Measurements from ENCODE around the gene AP5Z1.

The AP5Z1 gene

DNA sequence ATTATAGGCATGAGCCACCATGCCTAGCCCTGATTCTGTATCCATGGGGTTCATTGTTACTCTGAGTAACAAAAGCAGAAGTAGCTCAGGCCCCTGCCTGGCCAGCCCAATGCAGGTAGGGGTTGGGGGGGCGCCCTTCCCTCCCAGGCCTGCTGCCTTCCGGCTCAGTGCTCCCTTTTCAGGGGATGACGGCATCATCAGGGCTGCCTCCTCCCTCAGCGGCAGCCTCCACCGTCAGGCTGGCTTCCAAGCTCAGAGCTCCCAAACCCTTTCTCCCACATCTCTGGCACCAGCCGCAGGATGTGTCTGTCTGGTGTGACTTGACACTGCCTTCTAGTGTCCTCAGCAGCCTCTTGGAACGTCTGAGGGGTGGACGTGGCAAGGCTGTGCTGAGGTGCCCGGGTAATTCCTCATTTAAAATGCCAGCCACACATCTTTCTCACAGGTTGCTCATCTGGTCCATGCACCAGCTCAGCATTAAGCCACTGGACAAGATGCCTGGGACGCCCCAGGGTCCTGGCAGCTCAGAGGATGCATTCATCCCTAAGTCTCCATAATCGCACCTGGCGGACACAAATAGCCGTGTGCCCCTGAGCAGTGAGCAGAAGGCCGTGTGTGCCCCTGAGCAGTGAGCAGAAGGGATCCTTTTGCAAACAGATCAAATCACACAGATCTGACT, 48.2 kb downstream of the AP5Z1 start:
- no peak for DNase-seq

- DNase-seq: no peak
These were observed 48.8 kb downstream of the AP5Z1 start for GRCh38 chr7:4824120-4824775.

GRCh38 chr7:4825081-4825480, 49.7 kb downstream of the AP5Z1 start:
- no peak for DNase-seq

DNA sequence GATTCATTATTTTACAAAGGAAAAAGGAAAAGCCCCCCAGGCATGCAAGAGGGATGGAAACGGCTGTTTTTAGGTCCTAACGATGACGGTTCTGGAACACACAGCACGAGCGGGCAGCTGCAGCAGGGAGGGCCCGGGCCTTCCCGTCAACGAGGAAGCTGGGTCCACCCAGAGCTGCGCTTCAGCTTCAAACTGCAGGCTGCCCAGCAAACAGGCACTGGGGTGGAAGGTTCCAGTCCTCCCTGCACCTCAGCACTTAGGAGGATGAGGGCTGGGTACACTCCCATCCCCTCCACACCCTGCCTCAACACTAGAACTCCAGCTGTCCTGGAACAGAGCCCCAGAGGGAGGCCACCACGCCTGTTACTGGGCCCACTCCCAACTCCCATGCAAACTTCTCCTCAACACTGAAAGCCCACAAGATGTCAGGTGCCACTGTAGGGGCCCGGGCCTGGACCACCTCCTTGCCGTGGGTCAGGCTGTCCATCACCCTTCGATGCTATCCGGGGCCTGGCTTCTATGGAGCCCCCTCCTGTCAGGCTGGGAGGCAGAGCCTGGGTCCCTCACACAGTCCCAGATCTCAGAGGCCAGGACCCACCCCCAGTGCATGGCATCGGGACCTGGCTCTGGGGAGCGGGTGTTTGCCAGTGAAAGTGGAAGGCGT, 53.4 kb downstream of the AP5Z1 start:
- DNase-seq: no peak

DNA sequence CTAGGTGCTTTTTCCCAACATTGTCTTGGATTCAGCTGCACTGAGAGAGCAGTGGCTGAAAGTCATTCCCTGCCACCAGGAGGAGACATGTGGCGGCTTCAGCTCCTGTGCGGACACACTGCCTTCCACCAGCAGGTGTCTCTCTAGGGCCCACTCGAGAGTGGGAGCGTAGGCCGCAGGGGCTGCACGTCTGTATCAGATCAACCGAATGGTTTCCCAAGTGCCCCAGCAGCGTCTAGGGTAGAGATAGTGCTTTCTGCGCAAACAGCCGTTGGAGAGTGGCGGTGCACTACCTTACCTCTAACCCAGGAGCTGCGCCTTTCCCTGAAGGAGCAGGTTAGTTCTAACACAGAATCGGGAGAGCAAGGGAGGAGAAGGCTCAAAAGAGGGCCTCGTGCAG, 54.8 kb downstream of the AP5Z1 start:
- peak in 1 of 2 experiments; percentile 18 for DNase-seq

DNA sequence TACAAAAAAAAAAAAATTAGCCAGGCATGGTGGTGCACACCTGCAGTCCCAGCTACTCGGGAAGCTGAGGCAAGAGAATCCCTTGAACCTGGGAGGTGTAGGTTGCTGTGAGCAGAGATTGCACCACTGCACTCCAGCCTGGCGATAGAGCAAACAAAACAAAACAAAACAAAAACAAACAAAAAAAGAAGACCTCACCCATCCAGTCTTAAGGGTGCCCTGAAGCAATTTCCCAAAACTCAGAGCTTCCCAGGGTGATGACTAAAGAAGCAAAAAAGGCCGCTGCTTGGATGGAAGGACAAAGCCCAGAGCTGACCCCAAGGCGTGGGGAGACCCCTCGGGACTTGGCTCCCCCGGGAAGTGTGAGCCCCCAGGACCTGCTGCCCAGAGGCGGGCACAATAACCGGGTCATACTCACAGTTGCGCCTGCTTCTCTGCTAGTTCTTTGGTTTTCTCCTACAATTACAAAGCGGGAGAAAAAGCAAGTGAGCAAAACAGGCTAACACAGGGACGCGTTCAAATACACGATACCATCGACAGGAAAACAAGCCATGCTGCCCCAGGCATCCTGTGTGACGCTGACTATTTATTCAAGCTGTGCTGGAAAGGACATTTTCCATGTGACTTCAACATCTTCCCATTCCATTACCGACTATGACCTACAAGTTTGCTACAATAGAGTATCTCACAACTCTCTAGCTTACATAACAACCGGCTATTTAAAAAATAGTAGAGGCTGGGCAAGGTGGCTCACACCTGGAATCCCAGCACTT, 56.5 kb downstream of the AP5Z1 start:
- no peak for DNase-seq

GRCh38 chr7:4832711-4833110, 57.3 kb downstream of the AP5Z1 start:
- no peak for DNase-seq

- DNase-seq: no peak
These were observed 57.8 kb downstream of the AP5Z1 start for GRCh38 chr7:4833176-4833575.

DNA sequence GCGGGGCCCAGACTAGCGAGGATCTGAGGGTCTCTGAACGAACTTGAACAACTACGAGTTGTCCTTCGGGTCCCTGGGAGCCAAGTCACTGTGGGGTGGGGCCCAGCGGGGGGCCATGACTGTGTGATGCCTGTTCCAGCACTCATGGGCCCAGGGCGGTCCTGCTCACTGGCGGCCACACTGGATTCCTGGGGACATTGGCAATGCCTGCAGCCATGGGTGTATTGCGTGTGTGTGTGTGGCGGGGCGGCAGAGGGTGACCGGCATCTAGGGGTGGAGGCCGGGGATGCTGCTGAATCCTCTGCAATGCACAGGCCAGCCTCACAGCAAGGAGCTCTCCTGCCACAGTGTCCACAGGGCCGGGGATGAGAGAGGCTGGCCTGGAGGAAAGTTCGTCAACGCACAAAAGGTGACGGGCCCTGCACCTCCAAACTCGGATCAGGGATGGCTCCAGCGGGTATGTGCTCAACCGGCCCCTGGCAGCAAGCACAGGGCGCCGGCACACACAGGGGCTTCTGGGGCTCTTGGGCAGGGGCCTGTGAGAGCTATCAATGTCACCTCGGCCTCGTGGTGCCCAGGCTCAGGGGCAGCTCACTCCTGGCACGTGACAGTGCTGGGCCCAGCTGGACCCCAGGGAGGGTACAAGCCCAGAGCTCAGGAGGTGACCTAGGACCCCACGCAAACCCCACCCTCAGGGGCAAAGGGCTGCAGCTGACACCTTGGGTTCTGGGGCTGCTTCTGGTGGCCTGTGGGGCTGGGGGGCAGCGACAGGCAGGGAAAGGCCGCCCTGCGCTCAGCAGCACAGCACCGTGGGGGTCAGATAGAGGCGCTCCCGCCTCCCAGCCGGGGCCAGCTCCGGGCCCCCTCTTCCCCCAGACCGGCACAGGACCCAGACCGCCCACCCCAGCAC, 58.5 kb downstream of the AP5Z1 start:
- no peak for DNase-seq

- DNase-seq: no peak
These were observed 59.4 kb downstream of the AP5Z1 start for GRCh38 chr7:4834601-4835397.

GRCh38 chr7:4835398-4836205, 60.2 kb downstream of the AP5Z1 start:
- DNase-seq: no peak

- DNase-seq: no peak
These were observed 60.8 kb downstream of the AP5Z1 start for GRCh38 chr7:4836206-4836661.

DNA sequence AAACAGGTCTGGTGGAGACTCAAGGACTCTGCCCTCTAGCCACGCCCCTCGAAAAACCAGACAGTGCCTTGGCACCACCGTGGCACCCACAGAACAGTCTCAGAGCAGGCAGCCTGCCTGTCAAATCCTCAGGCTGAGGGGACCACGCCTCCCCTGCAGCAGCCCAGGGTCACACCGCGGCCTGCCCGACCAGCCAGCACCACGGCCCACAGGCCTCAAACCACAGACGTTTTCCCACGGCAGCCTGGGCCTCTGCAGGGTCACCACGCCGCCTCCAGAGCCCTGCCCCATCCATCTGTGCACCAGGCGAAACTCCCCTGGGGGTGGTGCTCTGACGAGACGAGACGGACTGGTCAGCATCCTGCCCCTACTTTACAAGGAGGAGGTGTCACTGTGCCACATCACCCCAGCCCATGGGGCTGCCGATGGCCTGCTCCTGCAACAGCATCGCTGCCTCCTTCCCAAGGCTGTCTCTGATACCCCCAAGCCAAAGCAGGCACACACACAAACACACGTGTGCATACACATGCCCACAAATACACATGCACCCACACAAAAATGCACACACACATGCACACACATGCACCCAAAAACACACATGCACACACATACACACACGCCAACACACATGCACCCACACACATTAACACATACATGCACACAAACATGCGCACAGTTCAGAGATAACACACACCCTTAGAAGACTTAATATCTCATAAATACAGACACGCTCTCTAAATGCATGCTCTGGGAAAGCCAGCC, 61.8 kb downstream of the AP5Z1 start:
- DNase-seq: no peak

DNA sequence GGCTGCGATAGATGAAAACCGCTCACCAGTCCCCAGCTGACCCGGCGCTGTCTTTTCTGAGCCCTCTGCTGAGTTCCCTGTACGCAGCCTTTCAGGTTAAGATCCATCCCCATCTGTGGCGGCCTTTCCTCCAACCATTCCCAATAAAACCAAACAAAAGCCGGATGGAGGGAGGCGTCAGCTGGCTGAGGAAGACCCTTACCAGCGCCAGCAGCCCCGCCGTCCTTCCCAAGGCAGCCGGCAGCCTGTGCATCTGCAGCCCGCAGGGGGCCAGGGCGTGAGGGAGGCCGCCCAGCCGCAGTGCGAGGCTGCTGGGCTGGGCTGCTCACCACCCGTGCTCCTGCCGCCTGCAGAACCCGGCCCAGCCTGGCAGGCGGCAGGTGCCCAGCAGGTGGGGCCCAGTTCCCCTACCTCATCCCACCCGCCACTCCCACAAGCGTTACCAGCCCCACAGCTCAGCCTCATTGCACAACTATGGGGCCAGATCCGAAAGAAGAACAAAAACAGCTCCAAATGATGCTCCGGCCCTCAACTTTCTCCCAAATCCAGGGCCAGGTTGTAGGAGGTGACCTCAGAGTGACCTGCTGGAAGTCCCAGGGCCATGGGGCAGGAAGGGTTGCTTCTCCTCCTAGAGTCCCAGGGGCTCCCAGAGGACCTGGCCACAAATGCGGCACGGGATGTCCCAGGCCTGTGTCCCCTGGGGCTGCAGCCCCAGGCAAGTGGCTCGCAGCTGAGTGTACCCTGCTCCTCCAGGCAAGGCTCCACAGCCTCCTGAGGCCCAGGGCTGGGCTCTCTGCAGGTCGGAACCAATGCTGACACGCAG, 62.6 kb downstream of the AP5Z1 start:
- DNase-seq: no peak

- DNase-seq: no peak
These were observed 63.4 kb downstream of the AP5Z1 start for GRCh38 chr7:4838626-4839334.

DNA sequence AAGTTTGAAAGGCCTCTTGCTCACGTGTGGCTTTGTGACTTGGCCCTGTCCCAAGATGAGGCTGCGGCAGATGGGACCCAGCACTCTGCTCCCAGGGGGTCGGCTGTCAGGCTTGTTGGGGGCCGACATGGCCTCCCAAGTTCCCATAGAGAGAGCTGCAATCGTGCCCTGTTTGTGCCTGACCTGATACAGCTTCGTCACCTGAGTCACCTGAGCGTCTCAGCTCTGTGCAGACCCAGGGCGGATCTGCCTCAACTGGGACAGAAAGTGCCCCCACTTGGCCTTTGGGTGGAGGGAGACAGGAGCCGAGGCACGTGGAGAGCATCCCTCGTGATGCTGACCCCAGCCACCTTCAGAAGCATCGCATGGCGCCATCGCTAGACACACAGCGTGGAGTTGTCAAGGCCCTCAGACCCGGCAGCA, 64.7 kb downstream of the AP5Z1 start:
- no peak for DNase-seq
